GM12878 (cell line): ENCODE measurements around the gene LXN. TPM values are rescaled to one million over a fixed set of nuclear protein-coding genes. Genes with fewer than 3 reads are reported as not detected.

Source experiments
- ATAC-seq: fragments of 200-7000 bp; cut with Tn5 transposase; 3 replicates; pipeline ENCODE4 v1.9.1; 2020; ENCODE audit warnings: mild to moderate bottlenecking, moderate library complexity
- BruUV-seq: library from RNA; stranded (reverse); fragments of 400-500 nt; replicated peaks from 2 replicates; lab custom pipeline; 2021; lab: Mats Ljungman, UMichigan
- CTCF ChIA-PET: fragments of 300-600 bp; sonication (Branson Sonifier 250); formaldehyde crosslinking; extraction: SDS; loops from one replicate; lab custom pipeline; 2021; ENCODE audit warnings: inconsistent platforms; lab: Yijun Ruan, JAX
- POLR2A ChIA-PET: fragments of 350-600 bp; formaldehyde crosslinking; extraction: SDS; loops from one replicate; lab custom pipeline; 2021; ENCODE audit warnings: inconsistent platforms; lab: Charles Lee
- RAD21 ChIA-PET: fragments of 300-600 bp; sonication (Branson Sonifier 250); formaldehyde crosslinking; loops from one replicate; lab custom pipeline; 2023; ENCODE audit warnings: antibody characterized with exemption; ENCODE audit not compliant: unreplicated experiment; lab: Charles Lee
- SMC1A ChIA-PET: fragments of 300-600 bp; sonication (Branson Sonifier 250); formaldehyde crosslinking; loops from one replicate; lab custom pipeline; 2023; ENCODE audit not compliant: unreplicated experiment, uncharacterized antibody; lab: Charles Lee
- DNase-seq: peaks from one replicate; pipeline ENCODE4 v3.0.0-alpha.2; 2011; ENCODE audit warnings: low read depth, low spot score
- FAIRE-seq: peaks from 3 replicates; lab custom pipeline; 2011; peaks lifted over from hg19 to GRCh38; lab: Jason Lieb, UNC
- H2AFZ ChIP-seq: 2 replicates; pipeline ENCODE4 v1.6.0; 2011; ENCODE audit warnings: low read depth, low read length, control low read depth; ENCODE audit not compliant: control insufficient read depth
- H3K27ac ChIP-seq: 2 replicates; pipeline ENCODE4 v1.5.1; 2011; ENCODE audit warnings: control low read depth; ENCODE audit not compliant: control insufficient read depth, insufficient read depth
- H3K27me3 ChIP-seq, 2 experiments: replicated peaks in 1 of 2; 2 replicates each; pipeline versions ENCODE4 v1.6.0 to v1.6.1; 2011; ENCODE audit warnings: low read length in 1 of 2; ENCODE audit not compliant: control insufficient read depth in 2 of 2, insufficient read depth in 2 of 2
- H3K36me3 ChIP-seq, 2 experiments: 2 replicates each; pipeline ENCODE4 v1.5.1; 2011; ENCODE audit warnings: low read length in 1 of 2; ENCODE audit not compliant: control insufficient read depth in 2 of 2, insufficient read depth in 2 of 2
- H3K4me1 ChIP-seq: 2 replicates; pipeline ENCODE4 v1.6.1; 2011; ENCODE audit warnings: mild to moderate bottlenecking, low read length, moderate library complexity, mixed read lengths; ENCODE audit not compliant: control insufficient read depth, insufficient read depth
- H3K4me2 ChIP-seq: 2 replicates; pipeline ENCODE4 v1.6.0; 2011; ENCODE audit warnings: control low read depth; ENCODE audit not compliant: control insufficient read depth, insufficient read depth
- H3K4me3 ChIP-seq: fragments of 200-600 bp; sonication (generic); 2 replicates; pipeline ENCODE4 v1.5.1; 2016
- H3K79me2 ChIP-seq: 2 replicates; pipeline ENCODE4 v1.6.0; 2011; ENCODE audit warnings: low read length; ENCODE audit not compliant: control insufficient read depth, insufficient read depth
- H3K9ac ChIP-seq: 2 replicates; pipeline ENCODE4 v1.8.0; 2011; ENCODE audit warnings: low read length, control low read depth, mixed read lengths; ENCODE audit not compliant: control insufficient read depth, insufficient read depth
- H3K9me3 ChIP-seq: replicated peaks from 3 replicates; pipeline ENCODE4 v1.5.1; 2011; ENCODE audit warnings: mild to moderate bottlenecking, low read length; ENCODE audit not compliant: control insufficient read depth, insufficient read depth
- H4K20me1 ChIP-seq: 2 replicates; pipeline ENCODE4 v1.6.0; 2011; ENCODE audit not compliant: control insufficient read depth, insufficient read depth
- FOXM1 ChIP-seq: IDR thresholded peaks from 2 replicates; pipeline ENCODE4 v1.6.1; 2012; ENCODE audit warnings: low read depth, mild to moderate bottlenecking, inconsistent platforms, low read length, moderate library complexity
- MAX ChIP-seq: IDR thresholded peaks from 2 replicates; pipeline ENCODE4 v1.6.1; 2012; ENCODE audit warnings: low read depth, low read length, improper control_type of control experiment
- TBL1XR1 ChIP-seq: IDR thresholded peaks from 2 replicates; pipeline ENCODE4 v1.6.1; 2012; ENCODE audit warnings: low read depth, low read length, improper control_type of control experiment
- ZBTB4 ChIP-seq: fragments of 450-650 bp; formaldehyde crosslinking; IDR thresholded peaks from 2 replicates; pipeline ENCODE4 v1.4.0; 2022; ENCODE audit warnings: mild to moderate bottlenecking, moderate library complexity
- WGBS: methylation state at CpG from one replicate; pipeline ENCODE4 v1.1.6; 2016; ENCODE audit warnings: low lambda C conversion rate; ENCODE audit not compliant: insufficient replicate concordance, insufficient coverage; ENCODE audit errors: missing lambda C conversion rate; 5-methylcytosine and 5-hydroxymethylcytosine counted together
- in situ Hi-C: fragments of 300-500 bp; cut with MboI; formaldehyde crosslinking; loops from 9 replicates; pipeline ENCODE4 v1.14.3; 2018; ENCODE audit warnings: mixed read lengths
- intact Hi-C: fragments of 100-400 bp; cut with micrococcal nuclease; formaldehyde crosslinking; loops from one replicate; pipeline ENCODE4 v1.14.2; 2022; ENCODE audit not compliant: unreplicated experiment
- polyA plus RNA-seq, 11 experiments: library from polyadenylated mRNA; depleted of rRNA in 4 of 11; unstranded in 6 of 11; stranded (reverse) in 5 of 11; fragments of >200 nt; fragmentation: Nextera tagmentation in 4 of 11; fragmentation: Illumina TruSeq in 1 of 11; extraction: Ambion mirVana in 4 of 11; extraction: Trizol in 1 of 11; gene quantifications; 1 replicate in 1 of 11; 2 replicates in 10 of 11; pipeline versions ENCODE4 v1.2.1 to v1.2.3, GENCODE V29; 2011 to 2016; ENCODE audit warnings: inconsistent platforms in 2 of 11, missing spikeins in 2 of 11, low read depth in 1 of 11
- total RNA-seq, 4 experiments: library from RNA; depleted of rRNA in 3 of 4; stranded (reverse); fragments of >200 nt in 3 of 4; fragmentation: Illumina TruSeq in 1 of 4; extraction: Trizol in 1 of 4; gene quantifications; 2 replicates each; pipeline versions ENCODE4 v1.2.1 to v1.2.3, GENCODE V29; 2013 to 2021

Gene LXN
- total and polyA plus RNA-seq, 10 of the 15 experiments (the other 5 are each of a cell fraction or from before 2014, with no cell fraction given), result 10.7 to 45.0 (median 20.4) TPM

GRCh38 chr3:158663246-158663645 lies 9.2 kb downstream of the LXN start:
- no TSS peak for BruUV-seq
- POLR2A ChIA-PET, result no interaction called here
- H3K4me2 ChIP-seq, result no peak overlapping the region
- CTCF ChIA-PET, result interaction anchor here (1.7 to 2.2 kb wide), 4 partner anchors 12 to 128 kb away, joined by 5 to 15 read pairs (median 7); partner anchors contain the start of gene GFM1
- FAIRE-seq (no peak), DNase-seq (no peak), ATAC-seq (no peak)
- H3K36me3 ChIP-seq, result peaks cover 1 to 32% of the 10 kb centered on the region in 2 experiments
- H3K9me3 ChIP-seq, result no peaks in the 10 kb centered on the region
- no peaks in the 10 kb centered on the region for H4K20me1 ChIP-seq
- intact Hi-C loops (no loop called here), in situ Hi-C loops (no loop called here)
- no peak overlapping the region for H3K4me3 ChIP-seq
- H3K9ac ChIP-seq, result no peak overlapping the region
- TF ChIP-seq FOXM1, result no peak
- no peak for TF ChIP-seq MAX
- TF ChIP-seq TBL1XR1, result no peak
- TF ChIP-seq ZBTB4 (CRISPR knock-in tag), result no peak
- no peak overlapping the region for H2AFZ ChIP-seq
- 58% methylated on average over 1 of the region's 1 CpG for WGBS
- H3K79me2 ChIP-seq, result no peaks in the 10 kb centered on the region
- H3K4me1 ChIP-seq, result no peaks in the 10 kb centered on the region
- no peaks in the 10 kb centered on the region for H3K27me3 ChIP-seq
- no peak overlapping the region for H3K27ac ChIP-seq
- SMC1A ChIA-PET, result interaction anchor here (0.8 to 1.2 kb wide), 2 partner anchors 12 to 19 kb away, joined by 3 to 4 read pairs; partner anchors contain the start of gene GFM1
- RAD21 ChIA-PET, result interaction anchor here (1.1 kb wide), 1 partner anchor 126 kb away, joined by 3 read pairs; no protein-coding TSS in a partner anchor
